B cell (primary cell): ENCODE results near the gene GNB3. TPM values are rescaled to one million over a fixed set of nuclear protein-coding genes. Genes with fewer than 3 reads are reported as not detected.

ENCODE experiments used
- ATAC-seq: fragments of 200-7000 bp; cut with Tn5 transposase; one replicate; pipeline ENCODE4 v1.10.0; 2021; ENCODE audit warnings: low read depth, mild to moderate bottlenecking, moderate number of reproducible peaks, moderate library complexity
- CTCF ChIA-PET: fragments of 350-600 bp; sonication (Branson Sonifier 250); formaldehyde crosslinking; loops from one replicate; lab custom pipeline; 2021; ENCODE audit warnings: antibody characterized with exemption, inconsistent platforms; lab: Charles Lee
- POLR2A ChIA-PET: fragments of 350-600 bp; sonication (Branson Sonifier 250); formaldehyde crosslinking; loops from one replicate; lab custom pipeline; 2021; ENCODE audit warnings: antibody characterized with exemption; lab: Charles Lee
- DNase-seq: peaks from one replicate; pipeline ENCODE4 v3.0.0; 2013
- H2AFZ ChIP-seq: 2 replicates; pipeline ENCODE4 v1.6.1; 2012; ENCODE audit warnings: mild to moderate bottlenecking, low read depth, low read length; ENCODE audit not compliant: insufficient read depth, poor library complexity, severe bottlenecking
- H3K27ac ChIP-seq, 2 donors: 1 replicate in 1 of 2; 2 replicates in 1 of 2; pipeline ENCODE4 v1.5.1; 2012 to 2013; ENCODE audit warnings: low read length in 2 of 2, mild to moderate bottlenecking in 2 of 2, moderate library complexity in 1 of 2
- H3K27me3 ChIP-seq, 4 experiments: fragments of 200-600 bp in 1 of 4; sonication (generic) in 1 of 4; replicated peaks in 1 of 4; 1 replicate in 2 of 4; 2 replicates in 2 of 4; pipeline versions ENCODE4 v1.6.1 to v1.7.0; 2013 to 2016; ENCODE audit warnings: low read length in 3 of 4, mild to moderate bottlenecking in 2 of 4, mixed read lengths in 1 of 4, moderate library complexity in 1 of 4; ENCODE audit not compliant: insufficient read depth in 4 of 4, control insufficient read depth in 3 of 4; ENCODE audit errors: control extremely low read depth in 1 of 4
- H3K36me3 ChIP-seq, 2 experiments: replicated peaks in 1 of 2; 1 replicate in 1 of 2; 2 replicates in 1 of 2; pipeline versions ENCODE4 v1.6.1 to v1.7.1; 2013; ENCODE audit warnings: low read length in 1 of 2; ENCODE audit not compliant: insufficient read depth in 2 of 2, control insufficient read depth in 1 of 2; ENCODE audit errors: control extremely low read depth in 1 of 2, extremely low read depth in 1 of 2
- H3K4me1 ChIP-seq, 2 donors: fragments of 200-600 bp in 1 of 2; sonication (generic) in 1 of 2; 1 replicate in 1 of 2; 2 replicates in 1 of 2; pipeline versions ENCODE4 v1.5.1 to v1.6.1; 2013 to 2017; ENCODE audit warnings: low read length in 2 of 2; ENCODE audit not compliant: control insufficient read depth in 2 of 2, insufficient read depth in 2 of 2
- H3K4me2 ChIP-seq: replicated peaks from 2 replicates; pipeline ENCODE3; 2012; ENCODE audit warnings: mild to moderate bottlenecking, low read depth, low read length; ENCODE audit not compliant: poor library complexity, severe bottlenecking
- H3K4me3 ChIP-seq, 5 experiments: fragments of 200-600 bp in 1 of 5; sonication (generic) in 1 of 5; 1 replicate in 3 of 5; 2 replicates in 2 of 5; pipeline versions ENCODE4 v1.5.1 to v1.7.0; 2011 to 2016; ENCODE audit warnings: low read length in 4 of 5, mild to moderate bottlenecking in 4 of 5, low read depth in 2 of 5, control low read depth in 1 of 5, moderate library complexity in 1 of 5; ENCODE audit not compliant: insufficient read depth in 1 of 5; ENCODE audit errors: control extremely low read depth in 1 of 5, extremely low read depth in 1 of 5
- H3K79me2 ChIP-seq: fragments of 200-600 bp; sonication (generic); one replicate; pipeline ENCODE4 v1.6.0; 2016; ENCODE audit warnings: low read length; ENCODE audit not compliant: control insufficient read depth, insufficient read depth
- H3K9ac ChIP-seq: fragments of 200-600 bp; sonication (generic); 2 replicates; pipeline ENCODE4 v1.6.1; 2017; ENCODE audit warnings: mild to moderate bottlenecking, low read length, moderate library complexity
- H3K9me3 ChIP-seq, 3 donors: one replicate each; pipeline versions ENCODE4 v1.6.1 to v1.7.1; 2013; ENCODE audit warnings: low read length in 2 of 3; ENCODE audit not compliant: control insufficient read depth in 2 of 3, insufficient read depth in 1 of 3; ENCODE audit errors: control extremely low read depth in 1 of 3
- H4K20me1 ChIP-seq: 2 replicates; pipeline ENCODE4 v1.6.0; 2012; ENCODE audit warnings: mild to moderate bottlenecking, low read length; ENCODE audit not compliant: insufficient read depth, control insufficient read depth, poor library complexity, severe bottlenecking
- H3K27ac Mint-ChIP-seq: one replicate; pipeline ENCODE4 v1.8.0; 2021; ENCODE audit warnings: mixed read lengths
- H3K27me3 Mint-ChIP-seq: one replicate; pipeline ENCODE4 v1.8.0; 2021; ENCODE audit warnings: mixed read lengths
- H3K4me1 Mint-ChIP-seq: one replicate; pipeline ENCODE4 v1.8.0; 2021; ENCODE audit warnings: mixed read lengths
- H3K4me3 Mint-ChIP-seq: one replicate; pipeline ENCODE4 v1.8.0; 2021; ENCODE audit warnings: mixed read lengths
- H3K9me3 Mint-ChIP-seq: one replicate; pipeline ENCODE4 v1.8.0; 2022; ENCODE audit warnings: mixed read lengths; ENCODE audit not compliant: insufficient read depth
- CTCF ChIP-seq: fragments of 200-600 bp; IDR thresholded peaks from one replicate; pipeline ENCODE4 v1.8.0; 2022; ENCODE audit warnings: antibody characterized with exemption, mild to moderate bottlenecking
- EZH2 ChIP-seq: IDR thresholded peaks from 2 replicates; pipeline ENCODE4 v1.6.1; 2012; ENCODE audit warnings: borderline replicate concordance, low read depth, mild to moderate bottlenecking, moderate library complexity, low read length; ENCODE audit not compliant: insufficient read depth, poor library complexity, severe bottlenecking
- WGBS: methylation state at CpG from one replicate; pipeline ENCODE4 v1.1.5; 2013; ENCODE audit warnings: missing lambda C conversion rate; ENCODE audit not compliant: insufficient coverage; 5-methylcytosine and 5-hydroxymethylcytosine counted together
- intact Hi-C: fragments of 100-400 bp; cut with micrococcal nuclease; formaldehyde crosslinking; loops from one replicate; pipeline ENCODE4 v1.10.0; 2022
- polyA plus RNA-seq: library from polyadenylated mRNA; depleted of rRNA; stranded (reverse); fragments of >200 nt; gene quantifications from 2 replicates; pipeline ENCODE4 v1.2.3, GENCODE V29; 2012
- total RNA-seq, 2 donors: library from RNA; stranded (reverse); fragments of 120-200 nt in 1 of 2; gene quantifications; 1 replicate in 1 of 2; 2 replicates in 1 of 2; pipeline versions ENCODE4 v1.2.3 to v1.2.4, GENCODE V29; 2013 to 2022

Gene GNB3
- total and polyA plus RNA-seq, 2 donors (not counting 1 experiment from before 2014, with no cell fraction given): 0.27 to 0.49 TPM

DNA sequence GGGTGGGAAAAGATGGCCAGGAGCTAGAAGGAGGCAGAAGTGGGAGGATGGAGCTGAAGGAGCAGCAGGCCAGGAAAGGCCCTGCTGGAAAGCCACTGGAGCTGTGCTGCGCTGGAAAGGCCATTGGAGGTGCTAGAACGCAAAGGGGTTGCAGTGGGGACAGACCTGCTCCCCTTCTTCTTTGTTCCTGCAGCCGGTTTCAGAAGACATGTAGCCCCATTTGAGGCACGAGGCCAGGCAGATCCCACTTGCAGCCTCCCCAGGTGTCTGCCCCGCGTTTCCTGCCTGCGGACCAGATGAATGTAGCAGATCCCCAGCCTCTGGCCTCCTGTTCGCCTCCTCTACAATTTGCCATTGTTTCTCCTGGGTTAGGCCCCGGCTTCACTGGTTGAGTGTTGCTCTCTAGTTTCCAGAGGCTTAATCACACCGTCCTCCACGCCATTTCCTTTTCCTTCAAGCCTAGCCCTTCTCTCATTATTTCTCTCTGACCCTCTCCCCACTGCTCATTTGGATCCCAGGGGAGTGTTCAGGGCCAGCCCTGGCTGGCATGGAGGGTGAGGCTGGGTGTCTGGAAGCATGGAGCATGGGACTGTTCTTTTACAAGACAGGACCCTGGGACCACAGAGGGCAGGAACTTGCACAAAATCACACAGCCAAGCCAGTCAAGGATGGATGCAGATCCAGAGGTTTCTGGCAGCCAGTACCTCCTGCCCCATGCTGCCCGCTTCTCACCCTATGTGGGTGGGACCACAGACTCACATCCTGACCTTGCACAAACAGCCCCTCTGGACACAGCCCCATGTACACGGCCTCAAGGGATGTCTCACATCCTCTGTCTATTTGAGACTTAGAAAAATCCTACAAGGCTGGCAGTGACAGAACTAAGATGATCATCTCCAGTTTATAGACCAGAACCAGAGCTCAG, 21.4 kb upstream of the GNB3 start:
- Histone ChIP-seq H3K9ac (no peak overlapping the region), H3K27me3 (peaks cover 0 to 51% (median 7%) of the 10 kb centered on the region in 4 experiments), H3K79me2 (no peaks in the 10 kb centered on the region), H3K4me3 (no peak overlapping the region), H4K20me1 (no peaks in the 10 kb centered on the region), H3K4me1 (peaks cover 11 to 14% of the 10 kb centered on the region in 2 donors), H3K36me3 (no peaks in the 10 kb centered on the region), H3K27ac (no peak overlapping the region), H3K9me3 (peaks cover 0 to 2% (median 0%) of the 10 kb centered on the region in 3 donors), H2AFZ (no peak overlapping the region), H3K4me2 (no peak overlapping the region)
- intact Hi-C loops: no loop called here
- peaks cover 10% of the 10 kb centered on the region for H3K4me1 Mint-ChIP-seq
- ATAC-seq (no peak), DNase-seq (no peak)
- POLR2A ChIA-PET: no interaction called here
- no peak overlapping the region for H3K27ac Mint-ChIP-seq
- H3K27me3 Mint-ChIP-seq: peaks cover 51% of the 10 kb centered on the region
- WGBS: 91% methylated on average over 11 of the region's 13 CpGs
- H3K4me3 Mint-ChIP-seq: no peak overlapping the region
- TF ChIP-seq EZH2 (no peak), CTCF (no peak)
- CTCF ChIA-PET: no interaction called here
- H3K9me3 Mint-ChIP-seq: no peaks in the 10 kb centered on the region

- 92% methylated on average over 5 of the region's 5 CpGs for WGBS
- Mint-ChIP-seq H3K27me3 (peaks cover 58% of the 10 kb centered on the region), H3K27ac (no peak overlapping the region), H3K4me3 (no peak overlapping the region), H3K9me3 (no peaks in the 10 kb centered on the region), H3K4me1 (peaks cover 10% of the 10 kb centered on the region)
- CTCF ChIA-PET: no interaction called here
- H3K4me2 ChIP-seq: no peak overlapping the region
- H3K27me3 ChIP-seq: peaks cover 0 to 51% (median 11%) of the 10 kb centered on the region in 4 experiments
- H3K36me3 ChIP-seq: no peaks in the 10 kb centered on the region
- no peak for ATAC-seq
- POLR2A ChIA-PET: no interaction called here
- H3K27ac ChIP-seq: no peak overlapping the region
- H3K9ac ChIP-seq: no peak overlapping the region
- intact Hi-C loops: no loop called here
- no peak overlapping the region for H3K4me3 ChIP-seq
- H3K4me1 ChIP-seq: peaks cover 11 to 14% of the 10 kb centered on the region in 2 donors
- peaks cover 0 to 2% (median 0%) of the 10 kb centered on the region in 3 donors for H3K9me3 ChIP-seq
- H3K79me2 ChIP-seq: no peaks in the 10 kb centered on the region
- H2AFZ ChIP-seq: no peak overlapping the region
- TF ChIP-seq EZH2 (no peak), CTCF (no peak)
- no peaks in the 10 kb centered on the region for H4K20me1 ChIP-seq
- DNase-seq: no peak
Measured at GRCh38 chr12:6820166-6820565, 20.6 kb upstream of the GNB3 start.
